ENCODE measurements around the gene NSD1.

NSD1 gene

DNA sequence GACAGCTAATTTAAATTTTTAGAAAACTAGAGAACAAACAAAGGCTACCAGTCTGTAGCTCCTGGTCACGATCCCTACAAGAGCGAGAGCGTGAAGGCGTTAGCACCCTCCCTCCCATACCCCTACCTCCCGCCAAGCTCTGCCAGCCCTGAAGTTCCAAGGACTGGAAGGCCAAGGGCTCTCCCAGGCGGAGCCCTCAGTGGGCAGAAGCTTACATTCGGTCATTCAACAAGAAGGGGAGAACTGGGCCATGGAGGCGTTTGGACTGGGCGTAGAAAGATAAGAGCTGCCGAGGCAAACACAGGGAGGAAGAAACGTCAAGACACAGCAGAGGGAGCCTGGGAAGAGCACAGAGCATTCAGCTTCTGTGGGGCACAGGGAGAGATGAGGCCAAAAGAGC is 175.2 kb downstream of the NSD1 start:
- DNase-seq (ENCODE audit: low read depth), result no peak
- H3K4me3 ChIP-seq (ENCODE audit: low read length), result no peak overlapping the region
- TF ChIP-seq, protein P1, sequence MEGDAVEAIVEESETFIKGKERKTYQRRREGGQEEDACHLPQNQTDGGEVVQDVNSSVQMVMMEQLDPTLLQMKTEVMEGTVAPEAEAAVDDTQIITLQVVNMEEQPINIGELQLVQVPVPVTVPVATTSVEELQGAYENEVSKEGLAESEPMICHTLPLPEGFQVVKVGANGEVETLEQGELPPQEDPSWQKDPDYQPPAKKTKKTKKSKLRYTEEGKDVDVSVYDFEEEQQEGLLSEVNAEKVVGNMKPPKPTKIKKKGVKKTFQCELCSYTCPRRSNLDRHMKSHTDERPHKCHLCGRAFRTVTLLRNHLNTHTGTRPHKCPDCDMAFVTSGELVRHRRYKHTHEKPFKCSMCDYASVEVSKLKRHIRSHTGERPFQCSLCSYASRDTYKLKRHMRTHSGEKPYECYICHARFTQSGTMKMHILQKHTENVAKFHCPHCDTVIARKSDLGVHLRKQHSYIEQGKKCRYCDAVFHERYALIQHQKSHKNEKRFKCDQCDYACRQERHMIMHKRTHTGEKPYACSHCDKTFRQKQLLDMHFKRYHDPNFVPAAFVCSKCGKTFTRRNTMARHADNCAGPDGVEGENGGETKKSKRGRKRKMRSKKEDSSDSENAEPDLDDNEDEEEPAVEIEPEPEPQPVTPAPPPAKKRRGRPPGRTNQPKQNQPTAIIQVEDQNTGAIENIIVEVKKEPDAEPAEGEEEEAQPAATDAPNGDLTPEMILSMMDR (IDR thresholded peaks at IDR 0.05; ENCODE audit: insufficient read depth, low read depth, low read length, missing control alignments), result no peak

DNA sequence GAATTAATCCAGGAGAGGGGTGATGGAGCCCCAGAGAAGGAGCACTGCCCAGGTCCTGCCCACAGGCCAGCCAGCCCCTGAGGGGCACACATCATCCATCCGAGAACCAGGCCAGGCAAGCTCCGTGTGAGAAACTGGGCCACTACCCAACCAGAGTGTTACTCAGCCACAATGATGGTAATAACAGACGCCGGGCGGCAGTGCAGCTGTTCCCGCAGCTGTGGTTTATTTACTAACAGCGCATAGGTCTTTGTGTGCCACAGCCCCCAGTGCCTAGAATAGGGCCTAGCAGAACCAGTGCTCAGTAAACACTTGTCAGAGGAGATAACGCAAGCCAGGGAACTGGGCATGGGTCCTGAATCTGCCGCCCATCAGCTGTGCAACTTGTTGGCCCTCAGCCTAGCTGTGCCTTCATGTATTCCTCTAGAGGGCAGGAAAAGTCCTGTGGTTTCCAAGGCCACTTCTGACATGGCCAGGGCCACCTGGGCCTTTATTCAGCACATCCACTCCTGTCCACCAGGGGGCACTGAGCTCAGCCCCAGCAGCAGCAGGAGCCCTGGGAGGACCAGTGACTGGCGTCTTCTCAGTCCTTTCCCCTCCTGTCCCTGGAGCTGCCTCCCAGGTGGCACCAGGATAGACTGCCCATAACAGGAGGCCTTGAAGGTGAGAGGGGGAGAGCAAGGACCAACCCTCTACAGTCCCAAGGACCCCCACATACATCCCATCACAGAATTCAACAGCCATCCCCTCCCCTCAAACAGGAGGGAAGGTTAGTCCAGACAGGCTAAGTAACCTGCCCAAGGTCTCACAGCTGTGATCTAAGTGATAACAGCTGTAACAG is 176.0 kb downstream of the NSD1 start:
- TF ChIP-seq, protein P1 (IDR thresholded peaks at IDR 0.05; ENCODE audit: insufficient read depth, low read depth, low read length, missing control alignments), result peak; percentile 90
- no peak overlapping the region for H3K4me3 ChIP-seq (ENCODE audit: low read length)
- DNase-seq (ENCODE audit: low read depth), result peak; percentile 84

DNA sequence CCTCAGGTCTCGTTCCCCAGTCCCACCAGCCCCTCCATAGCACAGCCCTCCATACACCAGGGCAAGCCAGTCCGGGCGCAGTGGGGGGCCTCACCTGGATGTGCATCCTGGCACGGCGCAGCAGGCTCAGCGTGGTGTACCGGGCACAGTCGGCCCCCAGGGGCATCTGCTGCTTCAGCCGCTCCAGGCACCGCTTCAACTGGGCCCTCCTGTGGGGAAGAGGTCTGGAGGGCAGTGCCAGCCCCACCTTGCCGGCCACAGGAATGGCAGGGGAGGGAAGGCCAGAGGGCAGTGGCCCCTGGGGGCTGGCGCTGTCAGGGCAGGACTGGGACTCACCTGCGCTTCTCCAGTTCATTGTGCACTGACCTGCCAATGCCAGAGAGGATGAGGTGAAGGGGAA is 176.8 kb downstream of the NSD1 start:
- TF ChIP-seq, protein P1 (IDR thresholded peaks at IDR 0.05; ENCODE audit: insufficient read depth, low read depth, low read length, missing control alignments), result no peak
- H3K4me3 ChIP-seq (ENCODE audit: low read length), result no peak overlapping the region
- DNase-seq (ENCODE audit: low read depth), result no peak

DNA sequence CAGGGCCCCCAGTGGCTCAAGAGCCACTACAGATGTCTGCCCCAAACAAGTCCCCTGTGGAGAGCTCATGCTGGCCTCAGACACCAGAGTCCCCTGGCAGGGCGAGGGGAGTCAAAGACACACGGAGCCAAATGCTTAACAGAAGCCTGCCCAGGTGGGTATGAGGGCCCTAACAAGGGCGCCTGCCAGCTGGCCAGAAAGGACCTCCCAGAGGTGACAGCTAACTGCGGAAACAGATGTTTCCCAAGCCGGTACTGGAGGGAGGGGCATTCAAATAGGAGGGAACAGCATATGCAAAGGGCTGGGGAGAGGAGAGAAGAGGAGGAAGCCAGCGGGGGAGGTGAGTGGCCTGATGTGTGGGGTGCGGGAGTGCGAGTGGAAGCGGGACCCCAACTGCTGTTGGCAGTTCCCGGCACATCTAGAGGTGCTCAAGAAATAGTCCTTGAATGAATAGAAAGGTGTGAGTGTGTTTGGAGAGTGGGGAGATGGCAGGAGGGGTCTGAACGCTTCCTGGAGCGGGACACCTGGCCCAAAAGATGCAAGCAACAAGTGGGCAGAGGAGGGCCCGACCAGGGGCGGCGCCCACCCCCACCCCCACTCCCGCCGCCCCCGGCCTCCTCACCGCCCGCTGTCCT is 177.3 kb downstream of the NSD1 start:
- TF ChIP-seq, protein P1 (IDR thresholded peaks at IDR 0.05; ENCODE audit: insufficient read depth, low read depth, low read length, missing control alignments), result no peak
- DNase-seq (ENCODE audit: low read depth), result peak; percentile 50
- H3K4me3 ChIP-seq (ENCODE audit: low read length), result peak overlapping the region; percentile 65

DNA sequence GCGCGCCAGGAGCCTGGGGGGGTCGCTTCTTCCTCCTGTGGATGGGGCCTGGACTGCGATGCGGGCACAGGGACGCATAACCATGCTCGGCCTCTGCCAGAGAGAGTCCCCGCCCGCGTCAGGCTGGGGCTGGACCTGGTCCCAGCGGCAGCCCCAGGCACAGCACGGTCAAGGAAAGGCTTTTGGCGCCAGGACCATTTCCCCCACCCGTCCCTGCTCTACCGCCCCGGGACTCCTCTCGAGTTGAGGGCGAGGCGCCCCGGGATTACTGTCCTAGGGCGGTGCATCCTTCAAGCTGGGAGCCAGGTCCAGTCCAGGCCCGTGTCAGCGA is 177.8 kb downstream of the NSD1 start:
- DNase-seq (ENCODE audit: low read depth), result no peak
- TF ChIP-seq, protein P1 (IDR thresholded peaks at IDR 0.05; ENCODE audit: insufficient read depth, low read depth, low read length, missing control alignments), result no peak
- H3K4me3 ChIP-seq (ENCODE audit: low read length), result peak overlapping the region; percentile 65

DNA sequence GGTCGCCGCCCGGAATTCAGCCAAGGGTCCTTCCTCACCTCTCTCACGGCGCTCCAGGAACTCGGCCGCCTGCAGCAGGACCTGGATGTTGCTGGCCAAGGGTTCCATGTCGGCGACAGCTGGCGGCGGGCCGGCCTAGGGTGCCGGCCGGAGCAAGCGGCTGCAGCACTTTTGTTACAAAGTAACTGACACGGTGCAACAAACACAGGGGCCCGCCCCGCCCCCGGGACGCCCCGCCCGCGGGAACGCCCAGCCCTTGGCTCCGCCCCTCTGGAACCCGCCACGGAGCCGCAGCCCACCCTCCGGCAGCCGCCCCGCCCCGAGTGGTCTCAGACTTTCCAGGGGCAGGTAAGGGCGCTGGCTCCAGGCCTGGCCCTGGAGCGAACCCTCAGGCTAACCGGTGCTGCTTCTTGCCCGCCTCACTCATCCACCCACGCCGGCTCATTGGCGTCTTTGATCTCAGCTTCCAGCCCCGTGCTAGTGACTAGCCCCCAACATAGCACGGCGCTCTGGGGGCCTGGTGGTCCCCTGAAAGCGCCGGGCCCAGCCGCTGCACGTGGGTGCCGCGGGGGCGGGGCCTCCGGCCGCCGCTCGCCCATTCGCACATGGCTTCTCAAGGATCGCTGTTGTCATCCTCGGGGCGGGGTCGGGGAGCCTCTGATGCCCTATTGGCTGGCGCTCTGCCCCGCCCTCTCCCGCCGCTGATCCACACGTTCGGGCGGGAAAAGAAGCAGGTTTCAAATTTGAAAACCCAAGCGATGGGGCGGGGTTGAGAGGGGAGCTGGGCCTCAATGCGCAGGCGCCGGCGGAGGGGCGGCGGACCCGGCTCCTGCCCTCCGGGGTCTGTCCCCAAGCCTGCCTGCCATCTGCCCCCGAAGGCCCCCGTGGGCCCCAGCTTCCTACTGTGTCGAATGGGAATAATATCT is 178.4 kb downstream of the NSD1 start, which contains the start of gene MXD3:
Gene MXD3 (minus strand): TSS at position 176 of the 926 bp plus-strand sequence. CDS start 68 bp downstream, at position 108.
- DNase-seq (ENCODE audit: low read depth), result peak; percentile 96
- TF ChIP-seq, protein P1 (IDR thresholded peaks at IDR 0.05; ENCODE audit: insufficient read depth, low read depth, low read length, missing control alignments), result no peak
- H3K4me3 ChIP-seq (ENCODE audit: low read length), result peak within 1 kb of the TSS; percentile 65
